Nephron (organoid): ENCODE measurements around the gene F3.

Experiments
- H3K27ac Mint-ChIP-seq, 3 experiments: 2 replicates each; pipeline ENCODE4 v1.8.0; 2020; ENCODE audit warnings: mixed read lengths in 3 of 3, mild to moderate bottlenecking in 2 of 3, moderate library complexity in 1 of 3
- H3K27me3 Mint-ChIP-seq: 2 replicates; pipeline ENCODE4 v1.8.0; 2021; ENCODE audit warnings: low read depth, mild to moderate bottlenecking, moderate library complexity, mixed read lengths
- H3K36me3 Mint-ChIP-seq: 2 replicates; pipeline ENCODE4 v1.8.0; 2020; ENCODE audit warnings: low read depth, mixed read lengths
- H3K4me1 Mint-ChIP-seq: 2 replicates; pipeline ENCODE4 v1.8.0; 2020; ENCODE audit warnings: mixed read lengths
- H3K4me3 Mint-ChIP-seq, 3 experiments: 2 replicates each; pipeline ENCODE4 v1.8.0; 2020; ENCODE audit warnings: mild to moderate bottlenecking in 3 of 3, mixed read lengths in 3 of 3, moderate library complexity in 2 of 3
- H3K9me3 Mint-ChIP-seq: 2 replicates; pipeline ENCODE4 v1.8.0; 2020; ENCODE audit warnings: mixed read lengths
- CTCF ChIP-seq, 3 experiments: fragments of 200-600 bp; sonication (generic); IDR thresholded peaks; one replicate each; pipeline ENCODE4 v1.5.0; 2021; ENCODE audit warnings: antibody characterized with exemption in 3 of 3; ENCODE audit not compliant: unreplicated experiment in 3 of 3

Gene F3

GRCh38 chr1:94535095-94535494, 6.5 kb downstream of the F3 start:
- Mint-ChIP-seq H3K4me3 (no peak overlapping the region), H3K4me1 (peaks cover 28% of the 10 kb centered on the region), H3K9me3 (no peaks in the 10 kb centered on the region), H3K27me3 (peaks cover 7% of the 10 kb centered on the region), H3K36me3 (peaks cover 64% of the 10 kb centered on the region), H3K27ac (no peak overlapping the region)
- no peak for TF ChIP-seq CTCF (IDR thresholded peaks at IDR 0.05; ENCODE audit: unreplicated experiment in 3 of 3)

GRCh38 chr1:94532077-94532476, 9.5 kb downstream of the F3 start:
- peak overlapping the region in 1 of 3 experiments; percentile 32 for H3K4me3 Mint-ChIP-seq
- peaks cover 3% of the 10 kb centered on the region for H3K27me3 Mint-ChIP-seq
- no peaks in the 10 kb centered on the region for H3K9me3 Mint-ChIP-seq
- peaks cover 63% of the 10 kb centered on the region for H3K36me3 Mint-ChIP-seq
- H3K27ac Mint-ChIP-seq, result peak overlapping the region; percentile 49 to 87 (median 50)
- no peak for TF ChIP-seq CTCF (IDR thresholded peaks at IDR 0.05; ENCODE audit: unreplicated experiment in 3 of 3)
- peaks cover 15% of the 10 kb centered on the region for H3K4me1 Mint-ChIP-seq

GRCh38 chr1:94531664-94532063, 9.9 kb downstream of the F3 start:
- H3K27me3 Mint-ChIP-seq, result peaks cover 3% of the 10 kb centered on the region
- H3K4me3 Mint-ChIP-seq, result no peak overlapping the region
- H3K36me3 Mint-ChIP-seq, result peaks cover 63% of the 10 kb centered on the region
- TF ChIP-seq CTCF (IDR thresholded peaks at IDR 0.05; ENCODE audit: unreplicated experiment in 3 of 3), result no peak
- H3K9me3 Mint-ChIP-seq, result no peaks in the 10 kb centered on the region
- H3K27ac Mint-ChIP-seq, result peak overlapping the region in 1 of 3 experiments; percentile 87
- H3K4me1 Mint-ChIP-seq, result peaks cover 15% of the 10 kb centered on the region

- Mint-ChIP-seq H3K9me3 (no peaks in the 10 kb centered on the region), H3K27me3 (peaks cover 3% of the 10 kb centered on the region), H3K27ac (no peak overlapping the region), H3K4me1 (peaks cover 15% of the 10 kb centered on the region), H3K4me3 (no peak overlapping the region), H3K36me3 (peaks cover 54% of the 10 kb centered on the region)
- no peak for TF ChIP-seq CTCF (IDR thresholded peaks at IDR 0.05; ENCODE audit: unreplicated experiment in 3 of 3)
Observed at GRCh38 chr1:94530373-94530878, 11.1 kb downstream of the F3 start.

GRCh38 chr1:94529416-94529815, 12.1 kb downstream of the F3 start:
- H3K4me3 Mint-ChIP-seq, result no peak overlapping the region
- H3K9me3 Mint-ChIP-seq, result no peaks in the 10 kb centered on the region
- peaks cover 4% of the 10 kb centered on the region for H3K27me3 Mint-ChIP-seq
- no peak overlapping the region for H3K27ac Mint-ChIP-seq
- peaks cover 45% of the 10 kb centered on the region for H3K36me3 Mint-ChIP-seq
- peaks cover 15% of the 10 kb centered on the region for H3K4me1 Mint-ChIP-seq
- no peak for TF ChIP-seq CTCF (IDR thresholded peaks at IDR 0.05; ENCODE audit: unreplicated experiment in 3 of 3)

GRCh38 chr1:94528826-94529225, 12.7 kb downstream of the F3 start:
- H3K27me3 Mint-ChIP-seq, result peaks cover 6% of the 10 kb centered on the region

More at GRCh38 chr1:94528826-94529225, 12.7 kb downstream of the F3 start:
- no peak for TF ChIP-seq CTCF (IDR thresholded peaks at IDR 0.05; ENCODE audit: unreplicated experiment in 3 of 3)
- Mint-ChIP-seq H3K4me1 (peaks cover 15% of the 10 kb centered on the region), H3K4me3 (no peak overlapping the region), H3K9me3 (no peaks in the 10 kb centered on the region), H3K27ac (peak overlapping the region in 1 of 3 experiments; percentile 8), H3K36me3 (peaks cover 40% of the 10 kb centered on the region)
